Measurements from ENCODE around the gene KMT2B.

DNA sequence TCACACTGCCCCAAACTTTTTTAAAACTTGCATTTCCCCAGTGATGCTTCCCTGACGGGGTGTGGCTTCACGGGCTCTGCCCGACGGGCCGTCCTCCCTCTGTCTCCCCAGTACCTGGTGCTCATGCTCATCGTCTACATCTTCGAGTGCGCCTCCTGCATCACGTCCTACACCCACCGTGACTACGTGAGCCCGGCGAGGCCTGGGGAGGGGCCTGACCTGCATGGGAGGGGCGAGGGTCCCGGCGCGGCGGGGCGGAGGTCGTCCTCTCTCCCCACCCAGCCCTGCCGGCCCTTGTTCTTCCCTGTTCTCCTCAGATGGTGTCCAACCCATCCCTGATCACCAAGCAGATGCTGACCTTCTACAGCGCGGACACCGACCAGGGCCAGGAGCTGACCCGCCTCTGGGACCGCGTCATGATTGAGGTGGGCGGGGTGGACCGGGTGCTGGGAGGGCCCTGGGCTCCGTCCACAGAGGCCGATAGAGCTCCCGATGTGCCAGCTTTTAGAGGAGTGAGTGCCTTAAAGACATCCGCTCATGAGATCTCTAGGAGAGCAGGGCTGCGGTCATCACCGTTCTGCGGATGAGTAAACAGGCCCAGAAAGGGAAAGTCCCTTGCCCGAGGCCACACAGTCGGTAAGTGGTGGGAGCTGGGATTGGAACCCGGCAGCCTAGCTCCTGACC lies 44.5 kb upstream of the KMT2B start:
- TF ChIP-seq CTCF (IDR thresholded peaks at IDR 0.05) (no peak), POLR2A (IDR thresholded peaks at IDR 0.05) (no peak)

All from lower leg skin (tissue), 3 donors.